Measurements from ENCODE around the gene TCEAL3.

GRCh38 chrX:103658681-103659433, 51.1 kb downstream of the TCEAL3 start:
- TF ChIP-seq, protein P1, sequence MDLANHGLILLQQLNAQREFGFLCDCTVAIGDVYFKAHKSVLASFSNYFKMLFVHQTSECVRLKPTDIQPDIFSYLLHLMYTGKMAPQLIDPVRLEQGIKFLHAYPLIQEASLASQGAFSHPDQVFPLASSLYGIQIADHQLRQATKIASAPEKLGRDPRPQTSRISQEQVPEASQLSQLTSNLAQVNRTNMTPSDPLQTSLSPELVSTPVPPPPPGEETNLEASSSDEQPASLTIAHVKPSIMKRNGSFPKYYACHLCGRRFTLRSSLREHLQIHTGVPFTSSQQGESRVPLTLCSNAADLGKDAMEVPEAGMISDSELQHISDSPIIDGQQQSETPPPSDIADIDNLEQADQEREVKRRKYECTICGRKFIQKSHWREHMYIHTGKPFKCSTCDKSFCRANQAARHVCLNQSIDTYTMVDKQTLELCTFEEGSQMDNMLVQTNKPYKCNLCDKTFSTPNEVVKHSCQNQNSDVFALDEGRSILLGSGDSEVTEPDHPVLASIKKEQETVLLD (IDR thresholded peaks at IDR 0.05) = no peak
- TF ChIP-seq ZNF3 (CRISPR knock-in tag; IDR thresholded peaks at IDR 0.05) = no peak
- TF ChIP-seq ZNF431 (CRISPR knock-in tag; IDR thresholded peaks at IDR 0.05) = no peak
- no peak for TF ChIP-seq CTCF (IDR thresholded peaks at IDR 0.05 in 2 of 3, conservative IDR thresholded peaks at IDR 0.05 in 1 of 3; ENCODE audit: insufficient read depth in 2 of 3, low read depth in 1 of 3, low read length in 3 of 3)
- TF ChIP-seq ZNF318 (IDR thresholded peaks at IDR 0.05; ENCODE audit: borderline replicate concordance in 1 of 2, low read depth in 1 of 2) = no peak
- TF ChIP-seq PTBP1 (IDR thresholded peaks at IDR 0.05; ENCODE audit: low read depth, low read length) = no peak
- no peak for TF ChIP-seq ZEB2 (IDR thresholded peaks at IDR 0.05)
- TF ChIP-seq DPF2 (IDR thresholded peaks at IDR 0.05) = no peak
- TF ChIP-seq, protein P2, sequence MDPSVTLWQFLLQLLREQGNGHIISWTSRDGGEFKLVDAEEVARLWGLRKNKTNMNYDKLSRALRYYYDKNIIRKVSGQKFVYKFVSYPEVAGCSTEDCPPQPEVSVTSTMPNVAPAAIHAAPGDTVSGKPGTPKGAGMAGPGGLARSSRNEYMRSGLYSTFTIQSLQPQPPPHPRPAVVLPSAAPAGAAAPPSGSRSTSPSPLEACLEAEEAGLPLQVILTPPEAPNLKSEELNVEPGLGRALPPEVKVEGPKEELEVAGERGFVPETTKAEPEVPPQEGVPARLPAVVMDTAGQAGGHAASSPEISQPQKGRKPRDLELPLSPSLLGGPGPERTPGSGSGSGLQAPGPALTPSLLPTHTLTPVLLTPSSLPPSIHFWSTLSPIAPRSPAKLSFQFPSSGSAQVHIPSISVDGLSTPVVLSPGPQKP (CRISPR knock-in tag; IDR thresholded peaks at IDR 0.05) = no peak
